Natural killer cell (primary cell): ENCODE data around the gene HSPB8. TPM values are rescaled to one million over a fixed set of nuclear protein-coding genes. Genes with fewer than 3 reads are reported as not detected.
"Not testable (repeated sequence)": the region's sequence is repeated elsewhere in the genome, so short reads cannot be mapped to it uniquely, and the experiment has no call there.

Experiments
- ATAC-seq, 3 donors: fragments of 150-1000 bp in 2 of 3; fragments of 200-7000 bp in 1 of 3; cut with Tn5 transposase; 1 replicate in 1 of 3; 2 replicates in 2 of 3; pipeline ENCODE4 v1.10.0; 2021; ENCODE audit warnings: mild to moderate bottlenecking in 2 of 3, moderate library complexity in 2 of 3
- DNase-seq, 2 donors: peaks; one replicate each; pipeline versions ENCODE4 v3.0.0 to v3.0.0-alpha.2; 2013 to 2021; ENCODE audit warnings: mixed read lengths in 1 of 2
- H3K27ac ChIP-seq: one replicate; pipeline ENCODE4 v1.5.1; 2013; ENCODE audit warnings: mild to moderate bottlenecking, low read length
- H3K27me3 ChIP-seq: one replicate; pipeline ENCODE4 v1.6.1; 2013; ENCODE audit warnings: low read length; ENCODE audit not compliant: control insufficient read depth, insufficient read depth
- H3K36me3 ChIP-seq: one replicate; pipeline ENCODE4 v1.6.1; 2013; ENCODE audit warnings: low read length; ENCODE audit not compliant: control insufficient read depth, insufficient read depth
- H3K4me1 ChIP-seq: one replicate; pipeline ENCODE4 v1.6.1; 2013; ENCODE audit warnings: low read length; ENCODE audit not compliant: control insufficient read depth, insufficient read depth
- H3K4me3 ChIP-seq: one replicate; pipeline ENCODE4 v1.5.1; 2013; ENCODE audit warnings: low read length
- H3K9me3 ChIP-seq: one replicate; pipeline ENCODE4 v1.6.1; 2013; ENCODE audit warnings: low read length; ENCODE audit not compliant: control insufficient read depth, insufficient read depth
- H3K27ac Mint-ChIP-seq, 2 donors: one replicate each; pipeline ENCODE4 v1.8.0; 2022; ENCODE audit warnings: mild to moderate bottlenecking in 2 of 2, mixed read lengths in 2 of 2, moderate library complexity in 1 of 2
- H3K27me3 Mint-ChIP-seq, 2 donors: one replicate each; pipeline ENCODE4 v1.8.0; 2022; ENCODE audit warnings: low read depth in 2 of 2, mixed read lengths in 2 of 2
- H3K36me3 Mint-ChIP-seq: one replicate; pipeline ENCODE4 v1.8.0; 2022; ENCODE audit warnings: mixed read lengths
- H3K4me1 Mint-ChIP-seq, 2 donors: one replicate each; pipeline ENCODE4 v1.8.0; 2022; ENCODE audit warnings: mixed read lengths in 2 of 2
- H3K4me3 Mint-ChIP-seq: one replicate; pipeline ENCODE4 v1.8.0; 2022; ENCODE audit warnings: mild to moderate bottlenecking, moderate library complexity, mixed read lengths
- H3K9me3 Mint-ChIP-seq, 2 donors: one replicate each; pipeline ENCODE4 v1.8.0; 2022; ENCODE audit warnings: mixed read lengths in 2 of 2
- WGBS: methylation state at CpG from one replicate; pipeline ENCODE4 v1.1.7; 2013; ENCODE audit warnings: missing lambda C conversion rate; ENCODE audit not compliant: insufficient coverage; 5-methylcytosine and 5-hydroxymethylcytosine counted together
- intact Hi-C: fragments of 100-400 bp; cut with micrococcal nuclease; formaldehyde crosslinking; loops from one replicate; pipeline ENCODE4 v1.14.2; 2022
- total RNA-seq, 4 donors: library from RNA; stranded (reverse); fragments of 120-200 nt in 1 of 4; gene quantifications; one replicate each; pipeline versions ENCODE4 v1.2.3 to v1.2.4, GENCODE V29; 2013 to 2022
- TF ChIP-seq, protein P1 (sequence below): fragments of 200-600 bp; IDR thresholded peaks from one replicate; pipeline ENCODE4 v1.8.0; 2022; ENCODE audit warnings: antibody characterized with exemption

HSPB8 gene
- total RNA-seq, 3 donors from 2014 or later (not counting 1 experiment from before 2014, with no cell fraction given): not detected

- no peaks in the 10 kb centered on the region for H3K27me3 ChIP-seq
- Mint-ChIP-seq H3K9me3 (no peaks in the 10 kb centered on the region), H3K4me3 (no peak overlapping the region), H3K27ac (no peak overlapping the region), H3K36me3 (no peaks in the 10 kb centered on the region), H3K4me1 (no peaks in the 10 kb centered on the region), H3K27me3 (peaks cover 5 to 8% of the 10 kb centered on the region in 2 donors)
- no peak for DNase-seq
- H3K4me3 ChIP-seq: no peak overlapping the region
- TF ChIP-seq, protein P1, sequence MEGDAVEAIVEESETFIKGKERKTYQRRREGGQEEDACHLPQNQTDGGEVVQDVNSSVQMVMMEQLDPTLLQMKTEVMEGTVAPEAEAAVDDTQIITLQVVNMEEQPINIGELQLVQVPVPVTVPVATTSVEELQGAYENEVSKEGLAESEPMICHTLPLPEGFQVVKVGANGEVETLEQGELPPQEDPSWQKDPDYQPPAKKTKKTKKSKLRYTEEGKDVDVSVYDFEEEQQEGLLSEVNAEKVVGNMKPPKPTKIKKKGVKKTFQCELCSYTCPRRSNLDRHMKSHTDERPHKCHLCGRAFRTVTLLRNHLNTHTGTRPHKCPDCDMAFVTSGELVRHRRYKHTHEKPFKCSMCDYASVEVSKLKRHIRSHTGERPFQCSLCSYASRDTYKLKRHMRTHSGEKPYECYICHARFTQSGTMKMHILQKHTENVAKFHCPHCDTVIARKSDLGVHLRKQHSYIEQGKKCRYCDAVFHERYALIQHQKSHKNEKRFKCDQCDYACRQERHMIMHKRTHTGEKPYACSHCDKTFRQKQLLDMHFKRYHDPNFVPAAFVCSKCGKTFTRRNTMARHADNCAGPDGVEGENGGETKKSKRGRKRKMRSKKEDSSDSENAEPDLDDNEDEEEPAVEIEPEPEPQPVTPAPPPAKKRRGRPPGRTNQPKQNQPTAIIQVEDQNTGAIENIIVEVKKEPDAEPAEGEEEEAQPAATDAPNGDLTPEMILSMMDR: no peak
- H3K9me3 ChIP-seq: no peaks in the 10 kb centered on the region
- no peak overlapping the region for H3K27ac ChIP-seq
- no peaks in the 10 kb centered on the region for H3K36me3 ChIP-seq
- 70% methylated on average over 13 of the region's 13 CpGs for WGBS
- intact Hi-C loops: no loop called here
- no peak for ATAC-seq
- H3K4me1 ChIP-seq: no peaks in the 10 kb centered on the region
These were observed 33.2 kb downstream of the HSPB8 start for GRCh38 chr12:119211884-119212283.

DNA sequence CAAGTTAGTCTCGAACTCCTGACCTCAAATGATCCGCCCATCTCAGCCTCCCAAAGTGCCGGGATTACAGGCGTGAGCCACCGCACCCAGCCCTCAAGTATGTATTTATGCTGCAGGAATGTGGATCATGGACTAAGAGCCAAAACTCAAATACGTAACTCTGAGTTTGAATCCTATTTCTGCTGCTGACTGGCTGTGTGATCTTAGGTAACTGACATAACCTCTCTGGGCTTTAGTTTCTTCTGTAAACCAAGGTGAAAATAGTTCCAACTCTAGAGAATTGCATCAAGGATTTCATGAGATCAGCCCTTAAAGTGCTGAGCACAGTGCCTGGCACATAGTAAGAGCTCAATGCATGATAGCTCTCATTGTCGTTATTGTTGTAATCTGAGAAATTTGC lies 37.4 kb downstream of the HSPB8 start:
- Histone ChIP-seq H3K27me3 (no peaks in the 10 kb centered on the region), H3K36me3 (no peaks in the 10 kb centered on the region), H3K4me1 (no peaks in the 10 kb centered on the region), H3K4me3 (no peak overlapping the region), H3K27ac (no peak overlapping the region), H3K9me3 (no peaks in the 10 kb centered on the region)
- no peak overlapping the region for H3K27ac Mint-ChIP-seq
- ATAC-seq (no peak), DNase-seq (no peak)
- TF ChIP-seq, protein P1: no peak
- H3K4me3 Mint-ChIP-seq: no peak overlapping the region
- no peaks in the 10 kb centered on the region for H3K36me3 Mint-ChIP-seq
- intact Hi-C loops: no loop called here
- no peaks in the 10 kb centered on the region for H3K9me3 Mint-ChIP-seq
- H3K4me1 Mint-ChIP-seq: no peaks in the 10 kb centered on the region
- peaks cover 0 to 18% of the 10 kb centered on the region in 2 donors for H3K27me3 Mint-ChIP-seq
- WGBS: 96% methylated on average over 7 of the region's 7 CpGs

DNA sequence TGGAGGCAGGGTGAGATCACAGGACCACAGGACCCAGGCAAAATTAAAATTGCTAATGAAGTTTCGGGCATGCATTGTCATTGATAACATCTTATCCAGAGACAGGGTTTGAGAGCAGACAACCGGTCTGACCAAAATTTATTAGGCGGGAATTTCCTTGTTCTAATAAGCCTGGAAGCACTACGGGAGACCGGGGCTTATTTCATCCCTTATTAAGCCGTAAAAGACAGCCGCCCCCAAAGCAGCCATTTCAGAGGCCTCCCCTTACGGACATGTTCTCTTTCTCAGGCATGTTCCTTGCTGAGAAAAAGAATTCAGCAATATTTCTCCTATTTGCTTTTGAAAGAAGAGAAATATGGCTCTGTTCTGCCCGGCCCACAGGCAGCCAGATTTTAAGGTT lies 40.1 kb downstream of the HSPB8 start:
- WGBS: 90% methylated on average over 9 of the region's 9 CpGs
- H3K27ac ChIP-seq, H3K9me3 ChIP-seq, H3K4me1 ChIP-seq, H3K4me3 Mint-ChIP-seq, H3K4me3 ChIP-seq, intact Hi-C loops, H3K4me1 Mint-ChIP-seq, H3K36me3 ChIP-seq, H3K36me3 Mint-ChIP-seq, H3K9me3 Mint-ChIP-seq, H3K27me3 ChIP-seq, DNase-seq, H3K27ac Mint-ChIP-seq, ATAC-seq: not testable (repeated sequence)
- H3K27me3 Mint-ChIP-seq: peaks cover 5 to 19% of the 10 kb centered on the region in 2 donors

DNA sequence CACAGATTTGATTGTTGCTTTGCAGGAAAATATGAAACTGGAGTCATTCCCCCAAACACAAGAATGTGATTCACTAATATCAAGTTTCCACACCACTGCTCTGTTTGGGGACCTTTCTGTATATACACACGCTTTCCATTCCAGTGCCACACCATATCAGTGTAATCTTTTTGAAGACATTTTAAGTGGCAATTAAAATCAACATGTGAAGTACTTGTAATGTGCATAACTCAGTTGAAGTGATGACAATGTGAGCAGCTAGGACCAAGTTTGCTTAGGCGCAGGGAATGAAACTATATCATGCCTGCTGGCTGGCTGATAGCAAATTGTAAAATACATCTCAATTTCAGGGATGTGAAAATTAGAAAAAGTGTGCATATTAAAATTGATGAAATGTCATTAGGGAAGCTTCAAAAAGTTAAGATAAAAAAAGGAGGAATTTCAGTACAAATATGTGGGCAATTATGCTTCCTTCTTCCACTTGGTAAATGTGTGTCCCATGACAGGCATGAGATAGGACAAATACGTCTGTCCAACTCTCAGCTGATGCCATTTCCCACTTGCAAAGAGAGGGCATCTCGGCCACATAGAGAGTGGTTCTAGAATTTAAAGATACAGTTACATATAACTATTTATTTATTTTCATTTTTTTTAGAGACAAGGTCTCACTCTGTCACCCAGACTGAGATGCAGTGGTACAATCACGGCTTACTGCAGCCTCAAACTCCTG lies 43.7 kb downstream of the HSPB8 start:
- Histone ChIP-seq H3K9me3 (no peaks in the 10 kb centered on the region), H3K36me3 (no peaks in the 10 kb centered on the region), H3K4me3 (no peak overlapping the region), H3K27ac (no peak overlapping the region), H3K4me1 (no peaks in the 10 kb centered on the region), H3K27me3 (no peaks in the 10 kb centered on the region)
- Mint-ChIP-seq H3K9me3 (no peaks in the 10 kb centered on the region), H3K27me3 (peaks cover 10 to 15% of the 10 kb centered on the region in 2 donors), H3K36me3 (no peaks in the 10 kb centered on the region), H3K4me3 (no peak overlapping the region), H3K27ac (no peak overlapping the region), H3K4me1 (no peaks in the 10 kb centered on the region)
- no peak for DNase-seq
- intact Hi-C loops: no loop called here
- no peak for ATAC-seq
- TF ChIP-seq, protein P1: no peak
- WGBS: 89% methylated on average over 3 of the region's 5 CpGs
